Stimulated activated CD8-positive, alpha-beta memory T cell treated with anti-CD3 and anti-CD28 coated beads, Interleukin-4, amount 100 ng/mL, for 1 hour (primary cell): ENCODE data around the gene WASF1.
A peak's percentile ranks its signal among the peaks of the same experiment; 100 is the strongest.

Experiments
- DNase-seq, 2 donors: peaks; one replicate each; pipeline ENCODE4 v3.0.0-alpha.2; 2020; ENCODE audit warnings: low read depth in 2 of 2, low spot score in 1 of 2

The WASF1 gene

DNA sequence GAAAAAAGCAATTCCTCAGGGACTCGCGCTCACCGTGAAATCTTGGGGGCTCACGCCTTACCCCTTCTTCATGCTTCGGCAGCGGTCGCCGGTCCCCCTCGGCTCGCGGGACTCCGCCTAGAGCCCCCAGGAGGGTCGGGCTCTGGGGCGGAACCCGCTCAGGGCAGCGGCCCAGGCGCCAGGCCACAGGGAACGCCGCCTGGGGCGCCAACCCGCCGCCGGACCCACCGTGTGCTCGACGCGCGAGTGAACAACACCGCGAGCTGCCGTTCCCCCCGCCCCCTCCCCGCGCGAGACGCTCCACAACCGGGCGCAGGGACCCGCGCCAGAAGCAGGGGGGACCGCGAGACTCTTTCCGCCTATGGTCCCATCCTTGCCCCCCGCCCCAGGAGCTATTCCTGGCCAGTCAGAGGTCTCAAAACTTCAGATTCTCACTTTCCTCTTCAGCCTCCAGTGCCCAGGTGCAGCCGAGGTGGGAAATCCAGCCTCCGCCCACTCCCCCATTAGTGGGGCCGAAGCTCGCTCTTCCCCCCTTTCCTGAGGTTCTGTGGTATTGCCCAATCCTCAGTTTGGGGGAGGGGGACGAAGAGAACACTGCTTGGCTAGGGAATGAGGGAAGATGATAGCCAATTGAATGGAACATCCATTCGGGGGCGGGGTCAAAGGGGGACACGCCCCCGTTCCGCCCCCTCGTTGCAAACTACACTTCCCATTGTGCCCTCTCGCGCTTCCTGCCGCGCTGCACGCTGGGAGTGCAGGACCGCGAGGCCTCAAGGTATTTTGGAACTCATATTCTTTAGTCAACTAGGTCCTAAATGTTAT, at the start of gene WASF1:
Gene WASF1 (minus strand): TSS at position 265 of the 822 bp plus-strand sequence. CDS start 52,069 bp downstream, outside the sequence.
- peak; percentile 67 to 77 for DNase-seq

DNA sequence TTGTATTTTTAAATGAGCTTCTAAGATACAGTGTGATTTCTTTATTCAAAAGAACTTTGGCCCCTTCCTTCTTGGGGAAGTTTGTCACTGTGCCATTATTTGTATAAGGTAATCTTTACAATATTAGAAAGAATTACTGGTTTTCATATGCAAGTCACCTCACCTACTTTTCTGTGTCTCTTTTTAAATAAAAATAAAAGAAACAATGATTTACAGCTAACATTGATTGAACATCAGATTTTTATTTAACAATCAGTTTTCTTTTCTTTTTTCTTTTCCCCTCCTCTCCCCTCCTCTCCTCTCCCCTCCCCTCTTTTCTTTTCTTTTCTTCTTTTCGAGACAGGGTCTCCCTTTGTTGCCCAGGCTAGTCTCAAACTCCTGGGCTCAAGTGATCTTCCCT, 46.8 kb upstream of the WASF1 start:
- no peak for DNase-seq

DNA sequence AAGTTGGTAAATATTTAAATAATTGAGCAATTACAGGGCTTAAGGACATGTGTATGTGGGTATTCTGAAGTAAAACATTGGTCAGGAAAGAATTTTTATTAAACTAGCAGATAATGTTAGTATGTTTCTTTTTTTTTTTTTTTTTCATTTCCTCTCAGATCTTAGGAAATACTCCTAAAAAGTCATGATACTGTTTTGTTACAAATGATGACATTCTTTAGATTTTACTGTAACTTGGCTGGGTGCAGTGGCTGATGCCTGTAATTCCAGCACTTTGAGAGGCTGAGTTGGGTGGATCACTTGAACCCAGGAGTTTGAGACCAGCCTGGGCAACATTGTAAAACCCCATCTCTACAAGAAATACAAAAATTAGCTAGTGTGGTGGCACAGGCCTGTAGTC, 42.3 kb upstream of the WASF1 start:
- DNase-seq: no peak

DNA sequence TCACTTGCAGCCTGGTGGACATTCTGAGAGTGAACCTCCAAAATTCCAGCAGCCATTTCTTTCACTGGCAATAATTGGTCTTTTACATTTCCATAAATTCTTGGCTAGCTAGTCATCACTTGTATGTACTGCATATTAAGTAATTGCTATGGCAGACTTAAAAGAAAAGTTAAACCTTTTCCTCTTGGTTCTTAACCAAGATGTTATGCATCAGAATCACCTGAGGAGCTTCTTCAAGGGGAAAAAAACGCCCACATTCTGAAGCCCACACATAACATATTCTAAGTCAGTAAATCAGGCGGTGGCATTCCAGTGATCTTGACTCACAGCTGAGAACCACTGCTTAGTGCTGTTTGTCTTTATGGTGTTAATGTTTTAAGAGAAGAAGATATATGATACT, 37.8 kb upstream of the WASF1 start:
- DNase-seq: no peak

DNA sequence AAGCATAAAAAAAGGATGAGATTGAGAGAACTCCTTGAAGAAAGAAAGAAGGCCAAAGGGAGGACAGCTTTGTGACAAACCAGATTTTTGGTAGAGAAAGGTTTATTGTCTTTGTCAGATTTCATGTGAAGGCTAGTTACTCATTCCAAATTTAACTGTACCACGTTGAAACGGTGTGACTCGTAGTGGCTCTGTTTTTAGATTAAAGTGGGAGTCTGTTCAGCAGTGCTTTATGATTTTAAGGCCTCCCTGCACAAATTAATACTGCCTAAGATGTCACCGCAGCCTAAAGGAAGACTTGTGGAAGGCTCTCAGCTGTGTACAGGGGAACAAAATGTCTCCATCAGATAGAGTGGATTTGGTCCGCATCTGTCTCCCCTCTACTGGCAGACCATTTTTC, 36.7 kb upstream of the WASF1 start:
- DNase-seq: no peak

DNA sequence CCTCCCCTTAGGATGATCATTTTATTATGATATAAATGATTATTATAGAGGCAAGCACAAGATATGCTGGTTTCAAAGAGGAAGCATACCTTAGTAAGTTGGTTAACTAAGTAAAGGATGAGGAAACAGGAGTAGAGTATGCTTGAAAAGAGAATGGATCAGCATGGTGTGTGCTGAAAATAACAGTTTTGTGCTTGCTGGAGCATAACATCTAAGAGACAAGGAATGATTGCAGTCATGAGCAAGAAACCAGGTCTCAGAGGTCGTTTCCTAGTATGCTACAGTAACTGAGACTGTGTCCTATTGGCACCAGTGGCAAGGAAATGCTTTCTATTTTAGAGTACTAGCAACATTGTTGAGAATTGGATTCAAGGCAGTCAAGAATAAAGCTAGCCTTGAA, 34.9 kb upstream of the WASF1 start:
- DNase-seq: no peak

DNA sequence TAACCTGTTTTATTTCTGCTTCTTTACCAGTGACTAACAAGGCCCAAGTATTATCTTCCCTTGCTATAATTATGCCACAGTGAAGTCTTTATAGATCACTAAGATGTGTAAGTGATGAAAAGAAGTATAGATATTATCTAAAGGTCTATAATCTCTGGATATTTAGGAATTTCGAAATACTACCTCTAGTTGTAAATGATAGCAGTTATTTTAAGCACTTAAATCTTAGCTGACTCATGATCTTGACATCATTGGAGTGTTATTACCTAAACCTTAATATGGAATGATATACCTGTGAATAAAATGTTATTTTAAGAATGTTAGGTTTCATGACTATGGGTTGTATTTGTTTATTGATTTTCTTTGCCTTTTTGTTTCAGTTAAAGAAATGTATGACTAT, 32.3 kb upstream of the WASF1 start:
- no peak for DNase-seq

DNA sequence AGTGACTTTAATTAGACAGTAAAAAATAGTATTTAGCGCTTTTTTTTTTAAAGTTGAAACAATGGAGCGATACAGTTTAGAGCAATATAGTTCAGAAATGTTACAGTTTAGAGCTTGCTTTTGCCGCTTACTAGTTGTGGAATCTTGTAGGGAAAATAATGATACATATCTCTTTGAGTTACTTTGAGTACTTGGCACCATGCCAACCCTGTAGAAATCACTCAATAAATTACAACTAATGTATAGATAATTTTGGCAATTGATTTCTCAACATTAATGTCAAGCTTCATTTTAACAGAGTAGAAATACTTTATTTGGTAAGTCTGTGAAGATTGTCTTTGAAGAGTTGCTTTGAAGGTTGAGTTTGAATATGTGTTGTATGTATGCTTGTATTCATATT, 28.2 kb upstream of the WASF1 start:
- DNase-seq: no peak

DNA sequence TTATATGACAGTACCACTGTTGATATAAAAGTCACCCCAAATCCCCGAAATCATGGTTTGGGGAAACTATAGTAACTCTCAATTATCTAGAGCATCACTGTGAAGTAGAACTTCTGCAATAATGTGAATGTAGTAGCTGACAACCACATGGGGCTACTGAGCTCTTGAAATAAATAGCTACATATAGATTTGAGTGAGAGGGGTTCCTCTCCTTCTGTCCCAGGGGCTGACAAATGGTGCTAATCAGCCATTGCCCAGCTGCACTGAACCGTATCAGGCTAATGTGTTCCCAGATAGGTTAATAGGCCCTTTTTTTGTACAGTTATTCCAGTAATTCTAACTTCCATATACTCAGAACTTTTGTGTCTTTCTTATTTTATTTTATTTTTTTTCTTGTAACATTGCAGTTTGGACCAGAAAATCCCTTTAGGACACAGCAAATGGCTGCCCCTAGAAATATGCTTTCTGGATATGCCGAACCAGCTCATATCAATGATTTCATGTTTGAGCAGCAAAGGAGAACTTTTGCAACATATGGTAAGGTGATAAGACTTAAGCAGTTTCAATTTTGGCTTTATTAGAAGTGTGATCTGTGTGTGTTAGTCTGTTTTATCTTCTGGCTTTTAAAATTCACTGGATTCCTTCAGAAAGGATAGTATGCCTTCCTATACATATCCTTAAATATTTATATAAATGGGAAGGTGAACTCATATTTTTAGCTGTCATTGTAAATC, 21.8 kb upstream of the WASF1 start:
- DNase-seq: no peak

DNA sequence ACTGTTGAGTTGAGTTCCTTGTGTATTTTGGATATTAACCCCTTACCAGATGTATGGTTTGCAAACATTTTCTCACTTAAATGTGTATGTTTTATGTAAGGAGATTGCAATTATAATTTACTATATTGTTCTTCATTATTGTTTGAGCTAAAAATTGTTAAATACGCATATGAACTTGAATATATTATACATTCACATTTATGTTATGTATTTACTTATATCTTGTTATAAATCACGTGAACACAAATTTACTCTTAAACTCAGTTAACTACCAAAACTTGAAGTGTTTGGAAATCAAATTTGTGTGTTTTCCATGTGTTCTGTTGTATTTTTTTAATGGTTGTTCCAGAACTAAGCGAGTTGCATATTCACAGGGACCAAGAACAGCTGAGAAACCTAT, 19.1 kb upstream of the WASF1 start:
- DNase-seq: no peak

DNA sequence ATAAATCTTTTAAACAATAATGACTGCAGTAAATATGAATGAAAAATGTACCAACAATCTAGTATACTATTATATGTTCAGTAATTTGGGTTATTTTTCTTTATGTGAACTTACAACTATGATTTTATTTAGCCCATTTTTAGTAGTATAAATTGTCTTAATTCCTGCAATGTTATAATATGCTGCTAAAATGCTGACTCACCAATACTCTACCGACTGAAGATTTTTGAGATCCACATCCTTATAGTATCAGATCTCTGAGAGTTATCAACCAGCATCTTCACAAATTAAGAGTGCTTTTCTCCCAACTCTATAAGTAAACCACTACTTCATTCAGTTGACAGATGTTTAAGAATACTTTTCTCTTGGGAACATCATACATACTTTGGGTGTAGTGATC, 17.4 kb upstream of the WASF1 start:
- no peak for DNase-seq

DNA sequence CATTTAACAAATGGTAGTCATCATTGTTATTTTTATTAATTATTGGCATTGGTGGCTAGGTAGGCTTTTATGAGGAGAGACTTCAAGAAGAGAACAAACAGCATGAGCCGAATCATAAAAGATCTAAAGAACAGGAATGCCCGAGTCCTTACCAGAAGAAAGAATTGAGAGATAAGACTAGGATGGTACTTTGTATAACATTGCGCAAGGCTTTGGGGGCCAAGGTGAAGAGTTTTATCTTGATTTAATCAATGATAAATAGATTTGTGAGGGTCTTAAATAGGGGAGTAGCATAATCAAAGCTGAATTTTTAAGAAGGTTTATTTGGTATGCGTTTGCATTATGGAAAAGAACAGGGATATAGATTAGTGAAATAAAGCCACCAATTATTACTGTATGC, 16.2 kb upstream of the WASF1 start:
- no peak for DNase-seq

DNA sequence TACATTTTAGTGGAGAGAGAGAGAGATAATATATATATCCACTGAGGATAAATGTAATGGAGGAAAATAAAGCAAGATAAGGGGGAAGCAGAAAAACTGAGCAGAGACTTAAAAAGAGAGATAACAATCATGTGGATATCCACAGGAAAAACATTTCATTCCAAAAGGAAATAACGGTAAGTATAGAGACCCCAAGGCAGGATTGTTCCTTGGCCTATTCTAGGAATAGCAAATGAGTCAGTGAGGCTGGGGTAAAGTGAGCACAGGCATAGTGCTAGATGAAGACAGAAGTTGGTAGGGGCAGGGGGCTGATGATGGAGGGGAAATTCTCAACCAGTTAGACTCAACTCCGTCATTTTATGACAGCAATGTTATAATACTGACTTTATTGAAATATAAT, 12.0 kb upstream of the WASF1 start:
- DNase-seq: no peak

DNA sequence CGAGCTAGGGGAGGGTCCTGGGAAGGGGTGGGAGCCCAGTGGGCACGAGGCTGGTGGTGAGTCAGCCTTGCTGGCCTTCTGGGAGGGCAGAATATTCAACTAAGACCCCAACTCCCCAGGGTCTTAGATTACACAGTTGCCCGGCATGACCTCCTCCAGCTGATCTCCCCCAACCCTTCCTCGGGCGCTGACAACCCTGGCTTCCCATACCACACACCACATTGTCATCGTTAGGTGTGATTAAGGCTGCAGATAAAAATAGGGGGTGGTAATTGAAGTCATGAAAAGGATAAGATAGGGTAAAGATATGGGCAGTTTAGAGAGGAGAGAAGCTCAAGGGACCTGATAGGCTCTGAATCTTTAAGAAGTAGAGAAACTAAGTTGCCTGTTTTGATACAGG, 11.3 kb upstream of the WASF1 start:
- no peak for DNase-seq

DNA sequence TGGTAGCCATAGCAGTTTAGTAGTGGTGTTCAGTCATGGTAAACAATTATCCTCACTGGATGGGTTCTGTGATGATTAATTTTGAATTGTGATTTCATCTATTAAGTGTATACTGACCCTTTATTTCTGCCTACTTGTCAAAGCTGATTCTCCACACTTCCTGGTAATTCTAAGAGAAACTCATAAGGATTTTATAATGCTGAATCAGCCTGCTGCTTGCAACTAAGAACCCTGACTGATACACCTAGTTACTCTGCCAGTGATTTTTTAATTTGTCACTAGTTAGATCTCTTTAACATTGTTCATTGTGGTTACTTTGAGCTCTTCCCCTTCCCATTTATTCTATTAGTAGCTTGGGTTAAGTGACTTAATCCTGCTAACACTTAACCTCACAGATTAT, 9.3 kb upstream of the WASF1 start:
- no peak for DNase-seq

DNA sequence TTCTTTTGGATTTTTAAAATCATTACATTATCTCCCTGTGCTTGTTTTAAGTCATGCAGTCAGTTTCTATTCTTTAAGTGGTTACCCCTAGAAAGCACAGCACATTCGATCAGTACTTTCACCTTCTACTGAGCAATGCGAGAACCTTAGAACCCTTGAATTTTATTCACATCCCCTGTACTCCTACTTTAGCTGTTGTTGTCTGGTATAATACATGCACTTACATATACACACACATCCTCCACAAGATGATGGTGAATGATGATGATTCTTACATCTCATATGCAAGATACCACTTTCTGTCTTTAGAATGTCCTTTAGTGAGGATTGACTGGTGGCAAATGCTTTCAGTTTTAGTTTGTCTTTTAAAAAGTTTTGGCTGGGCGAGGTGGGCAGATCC, 6.4 kb upstream of the WASF1 start:
- DNase-seq: no peak

DNA sequence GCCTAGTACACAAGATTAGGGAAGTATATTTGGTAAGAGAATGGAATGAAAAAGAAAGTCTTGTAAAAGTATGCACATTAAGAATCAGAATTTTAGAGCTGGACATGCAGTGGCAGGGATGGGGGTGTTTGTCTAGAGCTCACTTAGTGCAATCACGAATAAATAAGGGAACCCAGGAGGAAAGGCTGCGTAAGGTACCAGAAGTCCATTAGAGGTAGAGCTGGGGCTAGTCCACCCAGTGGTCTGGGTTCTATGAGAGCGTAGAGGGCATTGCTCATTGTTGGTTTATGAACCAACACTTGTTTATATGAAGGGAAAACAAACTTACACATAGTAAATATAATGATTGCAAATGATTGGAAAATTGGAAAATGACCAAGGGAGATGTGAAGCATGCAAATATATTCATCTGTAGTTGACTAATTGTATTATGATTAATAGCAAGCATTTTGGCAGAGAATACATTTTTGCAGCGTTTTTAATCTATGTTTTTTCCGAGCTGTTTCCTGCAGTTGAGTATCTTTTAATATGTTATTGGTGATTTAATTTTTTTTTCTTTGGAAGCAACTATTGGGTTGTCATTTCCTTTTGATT, 3.9 kb upstream of the WASF1 start:
- no peak for DNase-seq

DNA sequence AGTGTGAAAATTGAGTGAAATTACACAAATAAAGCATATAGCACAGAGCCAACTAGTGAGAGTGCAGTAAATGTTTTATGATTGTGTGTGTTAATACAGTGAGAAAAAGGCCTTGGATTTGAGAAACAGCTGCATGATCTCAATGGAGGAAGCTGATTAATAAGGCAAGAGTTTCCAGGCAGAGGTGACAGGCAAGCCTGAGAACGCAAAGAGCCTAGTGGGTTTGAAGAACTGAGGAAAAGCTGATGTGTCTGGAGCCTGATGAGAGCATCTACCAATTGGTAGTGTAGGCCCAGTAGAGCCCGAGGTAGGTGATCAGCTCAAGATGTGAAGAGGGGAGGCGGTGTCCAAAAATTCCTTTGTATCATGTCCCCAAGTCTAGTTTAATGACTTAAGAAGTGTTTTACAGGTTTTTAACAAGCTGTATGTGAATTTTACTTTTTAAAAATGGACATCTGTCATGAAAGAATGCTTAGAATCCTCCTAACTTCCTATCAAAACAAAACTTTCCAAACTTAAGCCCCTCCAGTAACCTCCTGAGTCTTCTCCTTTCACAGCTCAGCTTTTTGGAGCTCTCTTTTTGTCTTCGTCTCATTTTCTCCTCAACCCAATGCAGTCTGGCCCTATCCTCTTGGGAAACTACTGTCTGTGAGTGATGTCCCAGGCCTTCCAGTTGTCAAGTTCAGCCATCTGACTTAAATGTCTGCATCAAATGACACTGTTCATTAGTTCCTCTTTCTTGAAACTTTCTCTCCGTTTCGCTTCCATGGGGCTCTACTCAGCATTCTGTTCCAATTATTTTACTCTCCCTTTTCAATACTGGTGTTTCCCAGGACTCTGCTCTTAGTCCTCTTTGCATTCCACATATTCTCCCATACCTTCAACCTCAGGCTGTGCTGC, 1.9 kb upstream of the WASF1 start:
- no peak for DNase-seq

DNA sequence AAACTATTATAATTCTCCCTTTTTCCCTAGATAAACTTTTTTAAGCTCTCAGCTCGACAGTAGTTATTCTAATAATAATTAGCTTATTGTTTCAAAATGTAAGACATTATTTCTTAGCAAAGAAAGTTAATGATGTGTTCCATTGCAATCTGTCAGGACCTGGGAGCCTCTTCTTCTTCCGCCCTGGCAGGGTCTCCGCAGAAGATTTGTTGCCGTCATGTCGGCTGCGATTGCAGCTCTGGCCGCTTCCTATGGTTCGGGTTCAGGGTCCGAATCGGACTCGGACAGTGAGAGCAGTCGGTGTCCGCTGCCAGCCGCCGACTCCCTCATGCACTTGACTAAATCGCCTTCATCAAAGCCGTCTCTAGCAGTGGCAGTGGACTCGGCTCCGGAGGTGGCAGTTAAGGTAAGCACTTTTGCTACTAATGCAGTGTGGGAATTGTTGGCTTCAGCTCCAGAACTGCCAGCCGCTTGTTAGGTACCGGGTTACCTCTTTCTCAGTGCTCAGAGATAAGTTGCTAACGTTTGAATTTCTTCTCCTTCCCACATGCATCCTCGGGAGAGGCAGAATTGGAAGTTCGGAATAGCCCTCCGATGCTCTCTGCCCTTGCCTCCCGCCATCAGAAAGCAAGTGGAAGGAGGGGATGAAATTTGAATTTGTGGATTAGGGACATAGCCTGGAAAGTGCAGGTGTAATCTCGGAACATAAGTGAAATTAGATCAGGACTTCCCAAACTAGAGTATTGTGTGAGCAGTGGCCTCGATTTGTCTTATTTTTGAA, 948 bp upstream of the WASF1 start, which contains the start of gene CDC40:
Gene CDC40 (plus strand): TSS at position 200 of the 781 bp plus-strand sequence. CDS start 18 bp downstream, at position 218.
- peak; percentile 18 to 33 for DNase-seq
